CD14-positive monocyte (primary cell): ENCODE results near the gene NDFIP2. TPM values are rescaled to one million over a fixed set of nuclear protein-coding genes. Genes with fewer than 3 reads are reported as not detected.

ENCODE experiments used
- DNase-seq, 3 donors: peaks; one replicate each; pipeline ENCODE4 v3.0.0-alpha.2; 2011 to 2022
- H2AFZ ChIP-seq: 2 replicates; pipeline ENCODE4 v1.6.0; 2012; ENCODE audit warnings: mild to moderate bottlenecking, low read depth, low read length, inconsistent platforms; ENCODE audit not compliant: insufficient read depth, poor library complexity, severe bottlenecking
- H3K27ac ChIP-seq, 2 donors: 1 replicate in 1 of 2; 2 replicates in 1 of 2; pipeline ENCODE4 v1.5.1; 2012 to 2013; ENCODE audit warnings: low read length in 2 of 2, control low read depth in 1 of 2, inconsistent platforms in 1 of 2, low read depth in 1 of 2, mild to moderate bottlenecking in 1 of 2
- H3K27me3 ChIP-seq, 2 donors: one replicate each; pipeline versions ENCODE4 v1.6.0 to v1.6.1; 2011 to 2013; ENCODE audit warnings: low read length in 2 of 2; ENCODE audit not compliant: control insufficient read depth in 2 of 2, insufficient read depth in 2 of 2
- H3K36me3 ChIP-seq, 2 donors: replicated peaks in 1 of 2; 1 replicate in 1 of 2; 2 replicates in 1 of 2; pipeline versions ENCODE4 v1.5.1 to v1.6.1; 2012 to 2013; ENCODE audit warnings: low read length in 2 of 2, control low read depth in 1 of 2, inconsistent platforms in 1 of 2, mild to moderate bottlenecking in 1 of 2; ENCODE audit not compliant: insufficient read depth in 2 of 2, control insufficient read depth in 1 of 2
- H3K4me1 ChIP-seq, 2 donors: 1 replicate in 1 of 2; 2 replicates in 1 of 2; pipeline versions ENCODE4 v1.5.1 to v1.6.1; 2012 to 2013; ENCODE audit warnings: low read length in 2 of 2, control low read depth in 1 of 2, inconsistent platforms in 1 of 2, mild to moderate bottlenecking in 1 of 2, moderate library complexity in 1 of 2; ENCODE audit not compliant: insufficient read depth in 2 of 2, control insufficient read depth in 1 of 2
- H3K4me2 ChIP-seq: replicated peaks from 2 replicates; pipeline ENCODE3; 2012; ENCODE audit warnings: low read length, moderate library complexity, mild to moderate bottlenecking; ENCODE audit not compliant: poor library complexity, severe bottlenecking; ENCODE audit errors: extremely low read depth
- H3K4me3 ChIP-seq, 3 experiments: fragments of 200-600 bp in 1 of 3; sonication (generic) in 1 of 3; replicated peaks in 1 of 3; 1 replicate in 2 of 3; 2 replicates in 1 of 3; pipeline ENCODE4 v1.5.1; 2011 to 2013; ENCODE audit warnings: low read length in 3 of 3, mild to moderate bottlenecking in 3 of 3, control low read depth in 2 of 3, low read depth in 2 of 3, inconsistent platforms in 1 of 3, moderate library complexity in 1 of 3
- H3K79me2 ChIP-seq: 2 replicates; pipeline ENCODE4 v1.6.0; 2012; ENCODE audit warnings: mild to moderate bottlenecking, control low read depth, inconsistent platforms, low read length, moderate library complexity; ENCODE audit not compliant: insufficient read depth
- H3K9ac ChIP-seq: 2 replicates; pipeline ENCODE4 v1.6.0; 2017; ENCODE audit warnings: low read length, mild to moderate bottlenecking; ENCODE audit not compliant: insufficient read depth, poor library complexity, severe bottlenecking
- H3K9me3 ChIP-seq, 2 donors: replicated peaks in 1 of 2; 1 replicate in 1 of 2; 2 replicates in 1 of 2; pipeline versions ENCODE4 v1.5.1 to v1.6.1; 2012 to 2013; ENCODE audit warnings: low read length in 2 of 2, control low read depth in 1 of 2; ENCODE audit not compliant: control insufficient read depth in 1 of 2, insufficient read depth in 1 of 2
- H4K20me1 ChIP-seq: 2 replicates; pipeline ENCODE4 v1.6.0; 2012; ENCODE audit warnings: mild to moderate bottlenecking, low read length, control low read depth, moderate library complexity; ENCODE audit not compliant: insufficient read depth
- H3K27ac Mint-ChIP-seq, 7 donors: one replicate each; pipeline ENCODE4 v1.8.0; 2020; ENCODE audit warnings: mild to moderate bottlenecking in 7 of 7, mixed read lengths in 7 of 7, moderate library complexity in 6 of 7, inconsistent platforms in 2 of 7
- H3K27me3 Mint-ChIP-seq, 3 donors: one replicate each; pipeline ENCODE4 v1.8.0; 2021 to 2022; ENCODE audit warnings: low read depth in 3 of 3, mild to moderate bottlenecking in 3 of 3, mixed read lengths in 3 of 3, moderate library complexity in 3 of 3, inconsistent platforms in 1 of 3
- H3K36me3 Mint-ChIP-seq, 2 donors: one replicate each; pipeline ENCODE4 v1.8.0; 2020; ENCODE audit warnings: mixed read lengths in 2 of 2, inconsistent platforms in 1 of 2, mild to moderate bottlenecking in 1 of 2
- H3K4me1 Mint-ChIP-seq: one replicate; pipeline ENCODE4 v1.8.0; 2020; ENCODE audit warnings: mild to moderate bottlenecking, mixed read lengths
- H3K4me3 Mint-ChIP-seq, 2 donors: one replicate each; pipeline ENCODE4 v1.8.0; 2020; ENCODE audit warnings: mild to moderate bottlenecking in 2 of 2, mixed read lengths in 2 of 2, moderate library complexity in 1 of 2
- H3K9me3 Mint-ChIP-seq, 7 donors: one replicate each; pipeline ENCODE4 v1.8.0; 2020 to 2022; ENCODE audit warnings: mixed read lengths in 7 of 7, mild to moderate bottlenecking in 6 of 7, moderate library complexity in 6 of 7, inconsistent platforms in 2 of 7
- CTCF ChIP-seq: fragments of 200-600 bp; IDR thresholded peaks from one replicate; pipeline ENCODE4 v1.8.0; 2022; ENCODE audit warnings: antibody characterized with exemption, mild to moderate bottlenecking
- WGBS: methylation state at CpG from one replicate; pipeline ENCODE4 v1.1.5; 2013; ENCODE audit warnings: missing lambda C conversion rate; ENCODE audit not compliant: insufficient coverage; 5-methylcytosine and 5-hydroxymethylcytosine counted together
- intact Hi-C, 2 donors: fragments of 100-400 bp; cut with micrococcal nuclease; formaldehyde crosslinking; loops; one replicate each; pipeline versions ENCODE4 v1.15.0 to v1.15.1; 2023
- polyA plus RNA-seq, 3 donors: library from polyadenylated mRNA; depleted of rRNA in 1 of 3; unstranded in 2 of 3; stranded (reverse) in 1 of 3; fragments of 300-500 nt in 2 of 3; fragments of >200 nt in 1 of 3; fragmentation: Illumina TruSeq in 2 of 3; gene quantifications; 1 replicate in 2 of 3; 2 replicates in 1 of 3; pipeline ENCODE4 v1.2.3, GENCODE V29; 2012 to 2021

The NDFIP2 gene
- polyA plus RNA-seq, 3 donors, result not detected

- Histone ChIP-seq H3K79me2 (no peaks in the 10 kb centered on the region), H3K4me2 (no peak overlapping the region), H3K9ac (no peak overlapping the region), H3K27ac (no peak overlapping the region), H3K36me3 (no peaks in the 10 kb centered on the region), H4K20me1 (no peaks in the 10 kb centered on the region), H3K4me3 (no peak overlapping the region), H2AFZ (no peak overlapping the region), H3K9me3 (no peaks in the 10 kb centered on the region), H3K27me3 (peaks cover 9 to 16% of the 10 kb centered on the region in 2 donors), H3K4me1 (no peaks in the 10 kb centered on the region)
- H3K4me3 Mint-ChIP-seq, result no peak overlapping the region
- H3K36me3 Mint-ChIP-seq, result no peaks in the 10 kb centered on the region
- 100% methylated on average over 1 of the region's 4 CpGs for WGBS
- H3K27ac Mint-ChIP-seq, result no peak overlapping the region
- intact Hi-C loops, result no loop called here
- no peaks in the 10 kb centered on the region for H3K4me1 Mint-ChIP-seq
- peaks cover 6 to 18% (median 8%) of the 10 kb centered on the region in 3 donors for H3K27me3 Mint-ChIP-seq
- DNase-seq, result no peak
- TF ChIP-seq CTCF, result no peak
- H3K9me3 Mint-ChIP-seq, result peaks cover 0 to 4% (median 0%) of the 10 kb centered on the region in 7 donors
These were observed 19.9 kb downstream of the NDFIP2 start for GRCh38 chr13:79500829-79501228.

GRCh38 chr13:79501538-79502232 lies 20.7 kb downstream of the NDFIP2 start:
- Histone ChIP-seq H3K9ac (no peak overlapping the region), H3K36me3 (no peaks in the 10 kb centered on the region), H3K79me2 (no peaks in the 10 kb centered on the region), H3K4me1 (no peaks in the 10 kb centered on the region), H3K9me3 (no peaks in the 10 kb centered on the region), H3K4me3 (no peak overlapping the region), H3K27me3 (peaks cover 6 to 8% of the 10 kb centered on the region in 2 donors), H2AFZ (no peak overlapping the region), H3K4me2 (no peak overlapping the region), H4K20me1 (no peaks in the 10 kb centered on the region), H3K27ac (no peak overlapping the region)
- Mint-ChIP-seq H3K9me3 (peaks cover 0 to 4% (median 0%) of the 10 kb centered on the region in 7 donors), H3K27me3 (peaks cover 6 to 18% (median 8%) of the 10 kb centered on the region in 3 donors), H3K4me1 (no peaks in the 10 kb centered on the region), H3K4me3 (no peak overlapping the region), H3K27ac (no peak overlapping the region), H3K36me3 (no peaks in the 10 kb centered on the region)
- 83% methylated on average over 1 of the region's 7 CpGs for WGBS
- intact Hi-C loops, result no loop called here
- no peak for TF ChIP-seq CTCF
- DNase-seq, result no peak
